Adipocyte (in vitro differentiated cells): Measurements from ENCODE around the gene TMEM234.
A peak's percentile ranks its signal among the peaks of the same experiment; 100 is the strongest.

Experiments
- DNase-seq: peaks from one replicate; pipeline ENCODE4 v3.0.0-alpha.2; 2015; ENCODE audit warnings: low read depth
- H3K27me3 ChIP-seq: replicated peaks from 2 replicates; pipeline ENCODE4 v1.7.0; 2013; ENCODE audit warnings: mild to moderate bottlenecking, low read length, moderate library complexity; ENCODE audit not compliant: control insufficient read depth, insufficient read depth
- H3K36me3 ChIP-seq: 2 replicates; pipeline ENCODE4 v1.7.0; 2013; ENCODE audit warnings: low read length, mild to moderate bottlenecking, moderate library complexity; ENCODE audit not compliant: control insufficient read depth, insufficient read depth, severe bottlenecking
- H3K4me1 ChIP-seq: 2 replicates; pipeline ENCODE4 v1.7.0; 2013; ENCODE audit warnings: mild to moderate bottlenecking, low read length, moderate library complexity; ENCODE audit not compliant: control insufficient read depth, insufficient read depth
- H3K4me3 ChIP-seq: 2 replicates; pipeline ENCODE4 v1.7.0; 2013; ENCODE audit warnings: mild to moderate bottlenecking, low read length, moderate library complexity
- H3K9ac ChIP-seq: 2 replicates; pipeline ENCODE4 v1.7.0; 2013; ENCODE audit warnings: mild to moderate bottlenecking, low read length, moderate library complexity
- H3K9me3 ChIP-seq: 2 replicates; pipeline ENCODE4 v1.7.0; 2013; ENCODE audit warnings: mild to moderate bottlenecking, low read length, moderate library complexity; ENCODE audit not compliant: control insufficient read depth

TMEM234 gene

DNA sequence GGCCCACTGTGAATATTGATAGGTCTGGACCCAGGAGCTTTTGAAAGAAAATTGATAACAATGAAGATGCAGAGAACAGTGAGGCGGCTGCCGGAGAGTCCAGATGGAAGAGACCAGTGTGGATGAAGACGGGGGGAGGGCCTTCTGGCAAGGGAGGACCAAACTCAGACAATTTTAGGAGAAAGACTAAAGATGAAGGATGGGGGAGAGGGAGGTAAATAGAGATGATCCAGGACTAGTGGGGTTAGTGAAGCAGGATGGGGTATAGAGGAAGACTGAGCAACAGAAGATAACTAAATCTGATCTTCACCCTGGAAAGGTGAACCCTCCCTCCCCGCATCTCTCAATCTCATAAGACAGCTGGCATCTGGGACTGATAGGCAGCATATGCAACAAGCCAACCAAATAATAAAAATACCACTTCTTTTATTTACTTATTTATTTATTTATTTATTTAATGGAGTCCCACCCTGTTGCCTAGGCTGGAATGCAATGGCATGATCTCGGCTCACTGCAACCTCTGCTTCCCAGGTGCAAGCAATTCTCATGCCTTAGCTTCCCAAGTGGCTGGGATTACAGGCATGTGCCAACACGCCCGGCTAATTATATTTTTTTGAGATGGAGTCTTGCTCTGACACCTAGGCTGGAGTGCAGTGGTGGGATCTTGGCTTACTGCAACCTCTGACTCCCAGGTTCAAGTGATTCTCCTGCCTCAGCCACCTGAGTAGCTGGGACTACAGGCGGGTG lies 10.6 kb upstream of the TMEM234 start:
- H3K27me3 ChIP-seq: no peaks in the 10 kb centered on the region
- no peak overlapping the region for H3K9ac ChIP-seq
- DNase-seq: no peak
- H3K9me3 ChIP-seq: no peaks in the 10 kb centered on the region
- no peak overlapping the region for H3K4me3 ChIP-seq
- H3K36me3 ChIP-seq: peaks cover 46% of the 10 kb centered on the region
- peaks cover 23% of the 10 kb centered on the region for H3K4me1 ChIP-seq

DNA sequence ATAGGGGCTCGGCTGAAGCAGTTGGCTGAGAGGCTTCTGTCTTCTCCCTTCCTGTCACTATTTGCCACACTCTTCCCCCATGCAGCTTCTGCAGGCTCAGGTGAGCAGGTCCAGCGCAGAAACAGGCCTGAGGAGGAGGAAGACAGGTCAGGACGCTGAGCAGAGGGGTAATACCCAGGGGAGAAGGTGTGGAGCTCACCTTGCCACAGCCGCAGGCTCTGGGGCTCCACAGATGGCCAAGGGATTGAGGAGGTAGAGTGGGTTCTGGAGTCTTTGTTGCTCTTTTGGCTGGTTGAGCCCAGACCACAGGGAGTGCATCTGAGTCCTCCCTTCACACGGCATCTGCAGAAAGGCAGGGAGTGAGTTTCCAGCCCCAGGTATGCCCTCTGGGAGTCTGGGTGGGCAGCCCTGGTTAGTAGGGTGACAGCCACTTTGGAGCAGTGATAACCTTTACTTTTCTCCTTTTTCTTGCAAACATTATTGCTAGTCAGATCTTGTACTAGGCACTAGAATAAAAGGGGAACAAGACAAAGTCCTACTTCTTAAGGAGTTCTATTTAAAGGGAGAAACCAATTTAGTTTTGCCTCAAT lies 9.8 kb upstream of the TMEM234 start:
- no peak for DNase-seq
- no peak overlapping the region for H3K9ac ChIP-seq
- H3K36me3 ChIP-seq: peaks cover 54% of the 10 kb centered on the region
- peaks cover 23% of the 10 kb centered on the region for H3K4me1 ChIP-seq
- H3K9me3 ChIP-seq: no peaks in the 10 kb centered on the region
- no peak overlapping the region for H3K4me3 ChIP-seq
- no peaks in the 10 kb centered on the region for H3K27me3 ChIP-seq

DNA sequence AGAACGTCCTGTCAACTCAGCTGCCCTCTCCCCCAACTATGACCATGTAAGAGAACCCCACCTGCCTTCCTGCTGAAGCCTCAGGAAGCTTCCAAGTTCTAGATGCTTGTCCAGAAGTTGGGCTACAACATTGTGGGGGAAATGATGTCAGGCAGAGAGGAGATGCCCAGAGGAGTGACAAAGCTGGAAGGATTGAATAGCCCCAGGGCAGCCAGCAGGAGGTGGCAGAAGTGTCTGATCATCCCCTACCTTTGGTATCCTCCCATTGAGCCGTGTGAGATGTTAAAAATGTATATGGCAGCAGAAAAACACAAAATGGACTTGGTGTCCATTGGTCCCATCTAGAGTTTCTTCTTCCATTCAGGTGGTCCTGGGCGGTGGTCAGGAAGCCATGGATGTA lies 6.6 kb upstream of the TMEM234 start:
- H3K9ac ChIP-seq: no peak overlapping the region
- H3K27me3 ChIP-seq: no peaks in the 10 kb centered on the region
- no peaks in the 10 kb centered on the region for H3K9me3 ChIP-seq
- H3K4me3 ChIP-seq: no peak overlapping the region
- H3K36me3 ChIP-seq: peaks cover 81% of the 10 kb centered on the region
- DNase-seq: no peak
- H3K4me1 ChIP-seq: peaks cover 7% of the 10 kb centered on the region

DNA sequence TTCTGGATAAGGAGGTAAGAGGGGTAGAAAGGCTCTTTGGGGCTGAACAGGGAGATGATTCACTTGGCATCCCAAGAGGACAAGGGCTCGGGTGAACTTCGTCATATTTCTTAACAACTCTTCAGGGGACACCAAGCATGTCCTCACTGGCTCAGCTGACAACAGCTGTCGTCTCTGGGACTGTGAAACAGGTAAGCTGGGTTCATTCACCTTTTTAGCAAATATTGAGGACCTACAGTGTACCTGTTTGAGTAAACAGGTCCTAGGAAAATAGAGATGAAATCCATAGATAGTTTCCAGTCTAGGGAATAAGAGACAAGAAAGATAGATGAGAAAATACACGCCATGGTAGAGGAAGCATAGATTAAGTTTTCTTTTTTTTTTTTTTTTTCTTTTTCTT lies 2.1 kb upstream of the TMEM234 start:
- DNase-seq: no peak
- Histone ChIP-seq H3K9ac (peak overlapping the region; percentile 98), H3K36me3 (peaks cover 51% of the 10 kb centered on the region), H3K4me1 (peaks cover 34% of the 10 kb centered on the region), H3K27me3 (no peaks in the 10 kb centered on the region), H3K4me3 (peak overlapping the region; percentile 98), H3K9me3 (no peaks in the 10 kb centered on the region)

DNA sequence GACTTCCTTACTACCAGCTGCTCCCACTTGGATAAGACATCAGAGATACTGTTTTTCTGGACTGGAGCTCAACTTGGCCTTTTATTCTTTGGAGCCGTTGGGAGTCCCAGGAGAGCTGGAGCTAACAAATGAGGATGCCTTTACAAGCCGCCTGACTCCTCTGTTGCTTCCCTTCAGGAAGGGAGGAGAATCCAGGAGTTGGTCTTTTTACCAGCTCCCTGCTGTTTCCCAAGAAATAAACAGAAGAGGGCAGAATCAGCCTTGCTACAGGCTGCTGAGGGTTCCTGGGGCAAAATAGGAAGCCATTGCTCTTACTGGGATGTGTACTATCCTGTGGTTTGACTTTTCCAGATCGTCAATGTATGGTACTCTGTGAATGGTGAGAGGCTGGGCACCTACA lies 1.5 kb upstream of the TMEM234 start:
- DNase-seq: no peak

DNA sequence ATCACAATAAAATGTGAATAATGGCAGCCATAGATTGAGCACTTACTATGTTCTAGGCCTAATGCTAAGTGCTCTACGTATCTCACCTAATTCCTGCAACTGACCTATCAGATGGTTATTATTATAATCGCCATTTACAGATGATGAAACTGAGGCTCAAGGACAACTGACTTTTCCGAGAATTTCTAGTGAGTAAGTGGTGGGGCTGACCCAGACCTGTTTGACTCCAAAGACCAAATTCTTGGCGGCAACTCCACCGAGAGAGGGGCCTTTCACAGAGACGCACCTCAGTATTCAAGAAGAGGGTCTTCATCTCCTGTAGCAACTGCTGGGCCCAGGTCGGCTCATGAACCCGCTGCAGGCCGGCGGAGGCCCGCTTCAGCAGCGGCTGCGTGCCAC lies 573 bp downstream of the TMEM234 start:
- H3K4me3 ChIP-seq: peak overlapping the region; percentile 98
- H3K27me3 ChIP-seq: no peaks in the 10 kb centered on the region
- DNase-seq: peak; percentile 25
- H3K4me1 ChIP-seq: peaks cover 39% of the 10 kb centered on the region
- peak overlapping the region; percentile 98 for H3K9ac ChIP-seq
- no peaks in the 10 kb centered on the region for H3K9me3 ChIP-seq
- H3K36me3 ChIP-seq: peaks cover 34% of the 10 kb centered on the region

More for the DNA sequence above, 1.5 kb upstream of the TMEM234 start:
- H3K36me3 ChIP-seq: peaks cover 46% of the 10 kb centered on the region
- H3K4me3 ChIP-seq: peak overlapping the region; percentile 98
- H3K9me3 ChIP-seq: no peaks in the 10 kb centered on the region
- peaks cover 39% of the 10 kb centered on the region for H3K4me1 ChIP-seq
- peak overlapping the region; percentile 98 for H3K9ac ChIP-seq
- H3K27me3 ChIP-seq: no peaks in the 10 kb centered on the region

DNA sequence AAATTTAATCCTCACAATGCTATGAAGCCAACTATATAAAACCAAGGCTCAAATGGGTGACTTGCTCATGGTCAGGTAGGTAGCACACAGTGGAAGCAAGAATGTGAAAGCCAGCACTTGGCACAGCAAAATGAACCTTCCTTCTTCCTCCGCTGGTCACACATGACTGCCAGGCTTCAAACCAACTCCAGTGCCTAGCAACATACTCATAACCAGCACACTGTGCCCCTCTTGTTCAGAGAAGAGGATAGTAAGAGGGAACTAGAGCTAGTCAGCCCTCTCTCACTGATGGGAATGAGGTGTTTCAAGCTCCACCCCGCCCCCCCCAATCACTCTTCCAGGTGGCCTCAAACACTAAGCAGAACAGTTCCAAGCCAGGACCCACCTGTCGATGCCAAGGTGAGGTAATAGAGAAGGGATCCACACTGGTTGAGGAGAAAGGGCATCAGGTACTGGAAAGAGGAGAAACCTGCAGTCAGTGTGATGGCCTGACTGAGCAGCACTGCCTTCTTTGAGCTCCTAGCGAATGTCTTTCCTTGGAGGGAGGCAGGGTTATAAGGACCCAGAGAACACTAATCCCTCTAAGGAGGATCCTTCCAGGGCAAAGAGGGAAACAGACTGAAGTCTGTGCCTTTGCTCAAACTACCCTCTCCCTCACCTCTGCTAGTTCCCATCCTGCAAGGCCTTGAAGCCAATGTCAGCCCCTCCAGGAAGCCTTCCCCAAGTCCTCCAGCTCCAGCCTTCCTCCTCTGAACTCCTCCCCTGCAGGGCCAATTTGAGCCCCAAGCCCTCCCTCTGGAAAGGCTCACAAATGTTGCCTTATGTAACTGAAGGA lies 1.2 kb downstream of the TMEM234 start:
- no peak for DNase-seq
- Histone ChIP-seq H3K9me3 (no peaks in the 10 kb centered on the region), H3K4me1 (peaks cover 39% of the 10 kb centered on the region), H3K4me3 (peak overlapping the region; percentile 98), H3K36me3 (peaks cover 35% of the 10 kb centered on the region), H3K27me3 (no peaks in the 10 kb centered on the region), H3K9ac (peak overlapping the region; percentile 98)

DNA sequence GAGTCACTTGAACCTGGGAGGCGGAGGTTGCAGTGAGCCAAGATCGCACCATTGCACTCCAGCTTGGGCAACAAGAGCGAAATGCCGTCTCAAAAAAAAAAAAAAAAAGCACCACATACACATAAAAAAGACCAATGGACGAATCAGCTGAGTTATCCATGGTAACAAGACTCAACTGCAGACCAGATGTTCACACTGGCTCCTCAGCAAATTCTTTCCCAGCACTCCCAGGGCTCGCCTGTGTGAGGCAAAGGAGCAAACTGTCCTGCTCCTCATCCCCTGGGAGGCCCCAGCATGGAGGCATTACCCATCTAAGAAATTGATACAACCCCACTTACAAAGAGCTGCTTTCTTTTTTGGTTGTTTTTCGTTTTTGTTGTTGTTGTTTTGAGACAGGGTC lies 3.1 kb downstream of the TMEM234 start:
- Histone ChIP-seq H3K36me3 (peaks cover 31% of the 10 kb centered on the region), H3K27me3 (no peaks in the 10 kb centered on the region), H3K4me1 (peaks cover 34% of the 10 kb centered on the region), H3K9ac (no peak overlapping the region), H3K9me3 (no peaks in the 10 kb centered on the region), H3K4me3 (no peak overlapping the region)
- DNase-seq: no peak

DNA sequence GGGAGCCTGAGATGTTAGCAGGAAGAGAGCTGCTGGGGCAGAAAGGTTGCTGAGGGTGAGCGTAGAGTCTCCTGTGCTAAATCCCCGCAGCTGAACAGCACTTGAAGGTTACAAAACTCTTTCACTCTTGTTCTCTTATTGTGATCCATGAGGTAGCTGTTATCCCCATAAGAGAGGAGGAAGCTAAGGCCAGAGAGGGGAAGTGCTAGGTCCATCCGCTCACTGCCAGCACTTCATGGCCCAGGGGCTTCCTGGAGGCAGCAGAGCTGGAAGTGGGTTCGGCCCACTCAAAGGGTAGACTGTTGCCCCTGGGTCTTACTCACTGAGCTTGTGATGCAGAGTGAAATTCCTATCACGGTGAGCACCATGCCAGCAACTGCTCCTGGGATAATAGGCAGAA lies 5.6 kb downstream of the TMEM234 start:
- Histone ChIP-seq H3K9me3 (no peaks in the 10 kb centered on the region), H3K4me3 (no peak overlapping the region), H3K9ac (no peak overlapping the region), H3K36me3 (peaks cover 27% of the 10 kb centered on the region), H3K4me1 (peaks cover 23% of the 10 kb centered on the region), H3K27me3 (no peaks in the 10 kb centered on the region)
- DNase-seq: no peak

DNA sequence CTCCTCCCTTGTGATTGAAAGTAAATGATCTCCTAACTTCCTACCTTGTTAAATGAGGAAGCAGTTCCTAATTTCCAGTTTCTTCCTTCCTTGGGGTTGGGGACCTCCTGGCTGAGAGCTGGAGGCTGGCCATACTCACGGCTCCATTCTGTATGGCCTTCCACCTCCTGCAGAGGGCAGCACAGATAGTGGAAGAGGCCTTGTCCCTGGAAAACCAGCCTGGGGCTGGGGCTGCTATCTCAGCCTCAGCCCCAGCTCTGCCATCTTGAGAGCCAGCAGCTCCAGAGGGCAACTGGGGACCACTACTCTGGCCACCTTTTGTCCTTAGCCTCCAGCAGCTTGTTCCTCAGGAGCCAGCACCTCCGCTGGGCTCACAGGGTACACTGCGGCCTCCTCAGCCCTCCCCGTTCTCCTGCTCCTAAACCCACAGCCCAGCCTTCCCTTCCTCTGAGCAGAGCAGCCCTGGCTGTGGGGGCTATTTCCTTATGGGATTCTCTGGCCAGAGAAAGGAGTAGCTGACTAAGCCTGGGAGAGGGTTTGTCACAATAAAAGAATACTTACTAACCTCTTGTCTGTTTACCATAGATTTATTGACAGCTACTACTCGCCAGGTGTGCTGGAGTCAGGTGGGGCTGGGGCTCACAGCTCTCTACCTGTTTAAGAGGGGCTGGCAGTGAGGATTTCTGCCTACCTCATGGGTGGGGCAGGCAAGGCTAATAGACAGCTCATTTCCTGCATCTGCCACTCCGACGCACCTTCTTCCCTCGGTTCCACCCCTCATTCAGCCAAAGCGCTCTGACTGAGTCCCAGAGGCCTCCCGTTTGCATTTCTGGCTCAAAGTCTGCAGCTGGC lies 6.3 kb downstream of the TMEM234 start:
- Histone ChIP-seq H3K36me3 (peaks cover 27% of the 10 kb centered on the region), H3K27me3 (no peaks in the 10 kb centered on the region), H3K9me3 (no peaks in the 10 kb centered on the region), H3K9ac (peak overlapping the region; percentile 30), H3K4me1 (peaks cover 16% of the 10 kb centered on the region), H3K4me3 (no peak overlapping the region)
- peak; percentile 88 for DNase-seq
